Stimulated activated CD8-positive, alpha-beta memory T cell treated with anti-CD3 and anti-CD28 coated beads, Interleukin-4, amount 100 ng/mL, for 48 hours (primary cell): ENCODE results near the gene CEND1.
"Not testable (repeated sequence)": the region's sequence is repeated elsewhere in the genome, so short reads cannot be mapped to it uniquely, and the experiment has no call there.

Experiments used
- DNase-seq: peaks from one replicate; pipeline ENCODE4 v3.0.0-alpha.2; 2020

The CEND1 gene

GRCh38 chr11:763073-763463 is 26.8 kb downstream of the CEND1 start:
- no peak for DNase-seq

DNA sequence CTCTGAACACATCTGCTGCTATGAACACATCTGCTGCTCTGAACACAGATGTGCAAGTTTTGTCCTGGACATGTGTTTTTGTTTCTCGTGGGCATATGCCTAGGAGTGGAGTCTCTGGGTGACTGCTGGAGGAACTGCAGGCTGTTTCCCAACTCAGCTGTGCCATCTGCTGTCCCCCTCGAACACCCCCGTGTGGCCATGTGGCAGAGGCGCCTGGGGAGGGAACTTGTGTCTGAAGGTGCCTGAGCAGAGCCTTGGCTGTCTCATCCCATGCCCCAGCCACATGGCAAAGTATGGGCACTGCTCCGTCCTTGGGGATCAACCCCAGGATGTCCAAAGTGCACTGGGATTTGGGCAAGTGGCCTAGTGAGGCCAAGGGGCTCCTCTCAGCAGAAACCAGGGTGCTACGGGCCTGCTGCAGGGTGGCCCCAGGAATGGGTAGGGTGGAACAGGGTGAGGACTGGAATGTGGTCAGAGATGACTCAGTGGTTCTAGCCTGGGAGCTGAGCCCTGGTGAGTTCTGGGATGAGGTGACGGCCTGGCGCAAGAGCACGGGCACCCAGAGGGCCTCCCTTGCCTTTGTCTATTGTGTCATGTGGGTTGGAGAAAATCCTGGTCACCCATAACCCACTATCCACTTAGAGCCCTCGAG is 27.3 kb downstream of the CEND1 start:
- DNase-seq, result peak; percentile 41

DNA sequence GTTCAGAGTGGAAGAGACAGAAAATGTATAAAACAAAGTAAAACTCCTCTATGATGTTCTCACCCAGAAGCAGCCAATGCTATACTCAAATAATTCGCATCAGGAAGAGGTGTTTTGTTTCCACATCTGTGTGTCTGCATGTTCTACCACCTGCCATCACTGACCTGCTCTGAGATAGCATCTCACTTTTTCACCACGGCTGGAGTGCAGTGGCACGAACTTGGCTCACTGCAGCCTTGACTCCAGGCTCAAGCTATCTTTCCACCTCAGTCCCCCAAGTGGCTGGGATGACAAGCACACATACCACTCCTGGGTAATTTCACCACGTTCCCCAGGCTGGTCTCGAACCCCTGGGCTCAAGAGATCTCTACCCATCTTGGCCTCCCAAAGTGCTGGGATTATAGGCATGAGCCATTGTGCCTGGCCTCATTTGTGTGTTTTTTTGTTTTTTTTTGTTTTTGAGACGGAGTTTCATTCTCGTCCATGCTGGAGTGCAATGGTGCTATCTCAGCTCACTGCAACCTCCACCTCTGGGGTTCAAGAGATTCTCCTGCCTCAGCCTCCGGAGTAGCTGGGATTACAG is 28.3 kb downstream of the CEND1 start:
- no peak for DNase-seq

DNA sequence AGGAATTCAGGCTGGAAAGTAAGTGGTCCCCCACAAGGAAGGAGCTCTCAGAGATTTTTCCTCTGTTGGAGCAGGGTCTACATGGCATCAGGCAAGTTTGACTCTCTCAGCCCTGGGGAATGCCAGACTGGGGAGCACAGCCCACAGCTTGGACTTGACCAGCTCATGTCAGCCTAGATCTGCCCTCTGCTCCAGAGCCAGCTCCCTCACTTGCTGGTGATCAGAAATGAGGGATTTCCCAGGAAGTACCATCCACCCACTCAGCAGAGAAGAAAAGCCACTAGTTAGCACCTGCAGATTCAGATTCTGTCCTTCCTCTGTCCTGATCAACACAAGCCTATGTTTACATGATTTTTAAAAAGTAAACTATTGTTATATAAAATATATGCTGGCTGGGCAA is 29.7 kb downstream of the CEND1 start:
- DNase-seq, result no peak

DNA sequence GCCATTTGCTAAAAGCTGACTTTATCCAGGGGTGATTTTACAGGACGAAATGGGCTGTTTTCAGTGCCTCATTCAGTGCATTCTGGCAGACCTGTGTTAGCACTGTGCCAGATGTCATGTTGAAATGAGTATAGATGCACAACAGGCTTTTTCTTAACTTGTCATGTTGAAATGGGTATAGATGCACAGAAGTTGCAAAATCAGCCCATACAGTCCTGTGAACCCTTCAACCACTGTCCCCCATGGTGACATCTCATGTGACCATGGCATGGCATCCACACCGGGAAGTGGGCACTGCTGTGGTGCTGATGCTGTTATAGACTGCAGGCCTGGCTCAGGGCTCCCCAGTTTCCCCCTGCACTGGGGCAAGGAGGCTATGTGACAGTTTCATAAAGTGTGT is 40.2 kb downstream of the CEND1 start:
- no peak for DNase-seq

- DNase-seq, result no peak
Measured at GRCh38 chr11:748007-748359, 41.9 kb downstream of the CEND1 start.

GRCh38 chr11:747158-748006 is 42.5 kb downstream of the CEND1 start, which contains the start of gene TALDO1:
Gene TALDO1 (plus strand): TSS chr11:747464. CDS start chr11:747482, 18 bp downstream.
- DNase-seq, result peak; percentile 93

DNA sequence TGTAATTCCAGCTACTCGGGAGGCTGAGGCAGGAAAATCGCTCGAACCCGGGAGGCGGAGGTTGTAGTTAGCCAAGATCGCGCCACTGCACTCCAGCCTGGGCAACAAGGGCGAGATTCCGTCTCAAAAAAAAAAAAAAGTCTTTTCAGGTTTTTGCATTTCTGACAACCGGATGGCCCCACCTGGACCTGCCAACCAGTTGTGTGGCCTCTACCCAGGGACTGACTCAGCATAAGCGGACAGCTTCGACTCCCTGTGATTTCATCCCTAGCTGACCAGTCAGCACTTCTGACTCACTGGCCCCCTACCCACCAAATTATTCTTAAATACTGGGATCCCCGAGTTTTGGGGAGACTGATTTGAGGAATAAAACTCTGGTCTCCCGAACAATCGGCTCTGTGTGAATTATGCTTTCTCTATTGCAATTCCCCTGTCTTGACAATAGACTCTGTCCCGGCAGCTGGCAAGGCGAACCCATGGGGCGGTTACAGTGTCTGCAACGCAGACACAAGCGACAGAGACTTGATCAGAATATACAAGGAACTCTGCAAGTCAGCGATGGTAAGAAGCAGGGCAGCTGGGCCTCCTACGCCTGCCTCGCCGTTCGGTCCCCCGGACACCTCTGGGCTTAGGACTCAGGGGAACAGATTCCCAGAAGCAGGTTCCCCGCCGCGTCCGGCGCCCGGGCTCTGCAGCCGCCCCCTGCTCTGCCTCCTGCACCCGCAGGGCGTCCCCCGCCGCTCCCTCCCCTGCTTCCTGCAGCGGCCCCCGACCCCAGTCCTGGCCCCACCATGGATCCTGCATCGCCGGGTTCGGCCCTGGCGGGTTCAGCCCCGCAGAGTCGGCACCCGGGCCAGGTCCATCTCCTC is 43.4 kb downstream of the CEND1 start:
- DNase-seq, result peak; percentile 49

DNA sequence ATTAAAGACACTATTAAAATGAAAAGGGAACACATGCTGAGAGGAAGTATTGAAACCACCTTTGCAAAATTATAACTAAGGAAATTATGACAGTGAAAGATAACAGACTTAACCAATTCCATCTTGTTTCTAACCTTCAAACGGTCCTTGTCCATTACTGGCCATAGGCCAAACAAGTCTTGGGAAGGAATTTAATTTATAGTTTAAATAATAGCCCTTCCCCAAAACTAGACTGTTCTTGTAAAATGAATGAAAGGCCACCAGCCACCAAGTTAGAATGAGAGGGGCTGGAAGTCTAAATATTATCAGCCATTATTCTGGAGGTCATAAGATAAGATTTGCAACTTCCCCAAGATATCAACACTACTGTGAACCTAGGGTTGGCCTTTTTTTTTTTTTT is 44.5 kb downstream of the CEND1 start:
- DNase-seq, result no peak

DNA sequence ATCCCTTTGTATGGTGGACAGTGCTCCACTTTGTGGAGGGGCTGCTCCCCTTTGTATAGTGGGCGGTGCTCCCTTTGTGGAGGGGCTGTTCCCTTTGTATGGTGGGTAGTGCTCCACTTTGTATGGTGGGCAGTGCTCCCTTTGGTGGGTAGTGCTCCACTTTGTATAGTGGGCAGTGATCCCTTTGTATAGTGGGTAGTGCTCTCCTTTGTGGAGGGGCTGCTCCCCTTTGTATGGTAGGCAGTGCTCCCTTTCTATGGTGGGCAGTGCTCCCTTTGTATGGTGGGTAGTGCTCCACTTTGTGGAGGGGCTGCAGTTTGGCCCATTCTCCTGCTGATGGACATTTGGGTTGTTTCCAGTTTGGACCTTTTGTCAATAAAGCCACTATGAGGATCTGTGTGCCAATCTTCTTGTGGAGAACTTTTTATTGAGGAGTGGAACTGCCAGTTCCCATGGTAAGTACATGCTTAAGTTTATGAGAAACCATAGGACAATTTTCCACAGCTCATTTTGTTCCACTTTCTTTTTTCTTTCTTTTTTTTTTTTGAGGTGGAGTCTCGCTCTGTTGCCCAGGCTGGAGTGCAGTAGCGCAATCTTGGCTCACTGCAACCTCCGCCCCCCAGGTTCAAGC is 47.2 kb downstream of the CEND1 start:
- DNase-seq, result no peak

GRCh38 chr11:742156-742546 is 47.7 kb downstream of the CEND1 start:
- no peak for DNase-seq

DNA sequence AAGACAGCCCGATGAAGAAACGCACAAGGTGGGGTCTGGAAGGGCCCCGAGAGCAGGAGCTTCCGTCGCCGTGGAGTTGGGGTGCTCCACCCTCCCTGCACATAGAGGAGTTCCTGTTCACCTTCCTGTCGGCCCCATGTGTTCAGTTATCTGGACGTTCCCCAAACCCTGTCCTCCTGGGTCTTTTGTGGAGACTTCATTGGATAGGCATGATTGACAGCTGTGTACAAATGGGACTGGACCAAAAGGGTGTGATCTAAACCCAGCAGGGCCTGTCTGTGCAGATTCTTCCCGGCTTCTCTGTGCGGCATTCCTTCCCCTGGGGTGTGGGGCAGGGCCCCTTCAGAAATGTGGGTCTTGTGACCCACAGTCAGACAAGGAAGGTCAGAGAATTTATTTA is 52.0 kb downstream of the CEND1 start:
- not testable (repeated sequence) for DNase-seq

- DNase-seq, result no peak
Measured at GRCh38 chr11:737366-737765, 52.5 kb downstream of the CEND1 start.
